Measurements from ENCODE around the gene TOPBP1. TPM values are rescaled to one million over a fixed set of nuclear protein-coding genes. Genes with fewer than 3 reads are reported as not detected.

Gene TOPBP1
- total and polyA plus RNA-seq, 2 of the 4 experiments (the other 2 are of a cell fraction) = 19.5 to 50.5 TPM

GRCh38 chr3:133655731-133656515 is 5.8 kb downstream of the TOPBP1 start:
- H3K4me2 ChIP-seq (ENCODE audit: low read depth, low read length) = no peak overlapping the region
- H4K20me1 ChIP-seq (ENCODE audit: insufficient read depth, low read length) = no peaks in the 10 kb centered on the region
- H2AFZ ChIP-seq (replicated peaks; ENCODE audit: low read length, poor library complexity) = no peak overlapping the region
- ATAC-seq (ENCODE audit: low read depth) (no peak), DNase-seq (no peak)
- CTCF ChIA-PET = no interaction called here
- intact Hi-C loops (cut with micrococcal nuclease) (no loop called here), dilution Hi-C loops (cut with HindIII; ENCODE audit: low sequenced_read_pairs, unreplicated experiment) (no loop called here), in situ Hi-C loops (cut with MboI; ENCODE audit: low sequenced_read_pairs) (no loop called here)
- H2BK15ac ChIP-seq (ENCODE audit: low read depth, low read length) = no peak overlapping the region
- no peak overlapping the region for H4K8ac ChIP-seq (ENCODE audit: low read depth in 2 of 2, low read length in 2 of 2)
- whole genome bisulfite sequencing, 2 experiments (ENCODE audit: extremely low coverage in 2 of 2, insufficient read length in 1 of 2) = no CpG with 5 or more reads among the region's 4 CpGs
- H3K14ac ChIP-seq (replicated peaks; ENCODE audit: low read depth, low read length) = no peak overlapping the region
- no peak overlapping the region for H3K9ac ChIP-seq (ENCODE audit: low read depth, low read length)
- H4K5ac ChIP-seq (ENCODE audit: low read depth, low read length) = no peak overlapping the region
- no peak overlapping the region for H4K91ac ChIP-seq (ENCODE audit: insufficient read depth, low read depth, low read length)
- no peaks in the 10 kb centered on the region for H3K9me1 ChIP-seq (ENCODE audit: insufficient read depth, low read length)
- BruUV-seq (replicated peaks) = no TSS peak
- H3K4me1 ChIP-seq (ENCODE audit: control insufficient read depth, insufficient read depth, low read length) = no peaks in the 10 kb centered on the region; the same call in 1 of the 2 replicates
- no peak overlapping the region for H3K27ac ChIP-seq (ENCODE audit: insufficient read depth, low read length)
- no peak for TF ChIP-seq FOS (IDR thresholded peaks at IDR 0.05; ENCODE audit: low read depth, low read length)
- TF ChIP-seq POLR2A (IDR thresholded peaks at IDR 0.05; ENCODE audit: low read depth, low read length) = no peak
- no peak for TF ChIP-seq MAZ (IDR thresholded peaks at IDR 0.05; ENCODE audit: borderline replicate concordance, low read depth, low read length)
- no peak for TF ChIP-seq USF2 (IDR thresholded peaks at IDR 0.05; ENCODE audit: low read depth, low read length)
- no peak for TF ChIP-seq ELK1 (IDR thresholded peaks at IDR 0.05; ENCODE audit: borderline replicate concordance, low read depth, low read length)
- no peak for TF ChIP-seq MXI1 (IDR thresholded peaks at IDR 0.05; ENCODE audit: borderline replicate concordance, low read depth, low read length)
- TF ChIP-seq CHD1 (IDR thresholded peaks at IDR 0.05; ENCODE audit: low read depth, low read length) = no peak
- no peak for TF ChIP-seq NFE2L2 (IDR thresholded peaks at IDR 0.05; ENCODE audit: low read depth, low read length)
- TF ChIP-seq RAD21 (IDR thresholded peaks at IDR 0.05; ENCODE audit: low read length) = no peak
- TF ChIP-seq RCOR1 (IDR thresholded peaks at IDR 0.05; ENCODE audit: insufficient replicate concordance, low read length) = no peak
- TF ChIP-seq CTCF (conservative IDR thresholded peaks at IDR 0.05; ENCODE audit: low read depth, low read length) = no peak
- no peak for TF ChIP-seq CEBPB (IDR thresholded peaks at IDR 0.05; ENCODE audit: low read depth, low read length)
- TF ChIP-seq SMC3 (IDR thresholded peaks at IDR 0.05; ENCODE audit: low read depth, low read length) = no peak
- TF ChIP-seq RFX5 (IDR thresholded peaks at IDR 0.05; ENCODE audit: low read depth, low read length) = no peak
- no peak for TF ChIP-seq MAFK (IDR thresholded peaks at IDR 0.05; ENCODE audit: low read depth, low read length)
- no peak for TF ChIP-seq BHLHE40 (IDR thresholded peaks at IDR 0.05; ENCODE audit: low read depth, low read length)
- no peaks in the 10 kb centered on the region for H3K9me3 ChIP-seq (ENCODE audit: control insufficient read depth, insufficient read depth, low read length)
- POLR2A ChIA-PET (ENCODE audit: unreplicated experiment) = no interaction called here
- no peak overlapping the region for H3K23ac ChIP-seq (ENCODE audit: low read depth, low read length)
- H3K4me3 ChIP-seq (ENCODE audit: insufficient read depth, low read depth, low read length) = no peak overlapping the region
- H3K18ac ChIP-seq (ENCODE audit: low read depth, low read length) = no peak overlapping the region
- H2BK5ac ChIP-seq (ENCODE audit: low read depth, low read length, poor library complexity, severe bottlenecking) = no peak overlapping the region
- no peaks in the 10 kb centered on the region for H3K27me3 ChIP-seq (ENCODE audit: control insufficient read depth, insufficient read depth, low read length)
- no peak overlapping the region for H3K4ac ChIP-seq (ENCODE audit: low read depth, low read length)
- H3K56ac ChIP-seq (ENCODE audit: extremely low read depth, insufficient read depth, low read length) = no peak overlapping the region
- H2BK120ac ChIP-seq (ENCODE audit: low read depth, low read length) = no peak overlapping the region
- no peak overlapping the region for H2AK5ac ChIP-seq (ENCODE audit: low read depth, low read length)
- no peak overlapping the region for H2AK9ac ChIP-seq (replicated peaks; ENCODE audit: low read depth, low read length, poor library complexity)
- peaks cover 13% of the 10 kb centered on the region for H3K36me3 ChIP-seq (ENCODE audit: control insufficient read depth, insufficient read depth, low read length)
- no peak overlapping the region for H2BK20ac ChIP-seq (ENCODE audit: low read depth, low read length)
- H3K79me1 ChIP-seq (ENCODE audit: low read depth in 1 of 2, low read length in 2 of 2) = peaks cover 12 to 18% of the 10 kb centered on the region in 2 experiments
